ENCODE measurements around the gene DPEP2NB. TPM values are rescaled to one million over a fixed set of nuclear protein-coding genes. Genes with fewer than 3 reads are reported as not detected.
A peak's percentile ranks its signal among the peaks of the same experiment; 100 is the strongest.
"Not testable (repeated sequence)": the region's sequence is repeated elsewhere in the genome, so short reads cannot be mapped to it uniquely, and the experiment has no call there.

DPEP2NB gene
- total RNA-seq, 2 donors from 2014 or later = not detected

DNA sequence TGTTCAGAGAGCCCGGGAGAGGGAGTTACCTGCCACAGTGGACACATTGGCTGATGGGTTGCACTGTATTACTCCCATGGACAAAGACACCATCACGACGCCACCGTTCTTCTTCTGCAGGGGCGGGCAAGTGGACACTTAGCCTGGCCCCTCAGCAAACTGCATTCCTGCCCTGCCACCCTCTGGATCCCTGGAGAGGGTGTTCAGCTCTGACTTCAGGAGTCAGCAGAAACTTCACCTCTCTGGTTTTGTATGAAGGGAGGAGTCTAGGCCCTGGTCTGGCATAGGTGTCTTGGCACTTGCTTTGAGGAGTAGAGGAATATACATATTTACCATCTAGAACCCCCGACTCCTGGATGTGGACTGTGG, 25.7 kb downstream of the DPEP2NB start:
- DNase-seq = no peak
- intact Hi-C loops (cut with DNase I, micrococcal nuclease) = no loop called here
- ATAC-seq = no peak

DNA sequence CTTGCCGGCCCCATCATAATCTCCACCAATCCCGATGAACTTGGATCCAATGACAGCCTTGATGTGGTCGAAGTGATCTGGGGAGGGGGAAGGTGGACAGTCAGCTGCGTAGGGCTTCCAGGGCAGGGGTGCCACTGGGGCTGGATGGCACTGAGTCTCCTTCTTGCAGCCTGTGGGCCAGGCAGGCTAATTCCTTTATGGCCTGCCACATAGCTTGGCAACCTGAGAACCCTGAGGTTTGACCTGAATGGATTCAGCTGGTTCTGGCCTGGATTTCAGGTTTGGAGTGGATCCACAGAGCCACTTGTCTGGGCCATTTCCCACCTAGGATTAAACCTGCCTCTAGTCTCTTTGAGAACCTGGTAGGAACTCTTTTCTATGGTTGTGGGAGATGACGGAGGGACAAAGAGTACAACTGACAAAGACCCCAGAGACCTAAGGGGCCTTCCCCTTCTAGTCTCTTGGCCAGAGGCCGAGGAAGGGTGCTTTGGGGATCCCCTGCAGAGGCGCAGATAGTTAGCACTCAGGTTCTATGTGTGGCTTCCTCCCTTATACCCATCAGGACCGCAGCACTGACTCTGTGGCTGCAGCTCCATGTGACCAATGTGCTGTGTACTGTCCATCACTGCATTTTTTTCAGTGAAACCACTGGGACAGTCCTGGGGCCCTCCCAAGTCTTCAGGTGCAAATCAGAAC, 26.2 kb downstream of the DPEP2NB start:
- ATAC-seq (no peak), DNase-seq (no peak)
- intact Hi-C loops (cut with DNase I, micrococcal nuclease) = no loop called here

DNA sequence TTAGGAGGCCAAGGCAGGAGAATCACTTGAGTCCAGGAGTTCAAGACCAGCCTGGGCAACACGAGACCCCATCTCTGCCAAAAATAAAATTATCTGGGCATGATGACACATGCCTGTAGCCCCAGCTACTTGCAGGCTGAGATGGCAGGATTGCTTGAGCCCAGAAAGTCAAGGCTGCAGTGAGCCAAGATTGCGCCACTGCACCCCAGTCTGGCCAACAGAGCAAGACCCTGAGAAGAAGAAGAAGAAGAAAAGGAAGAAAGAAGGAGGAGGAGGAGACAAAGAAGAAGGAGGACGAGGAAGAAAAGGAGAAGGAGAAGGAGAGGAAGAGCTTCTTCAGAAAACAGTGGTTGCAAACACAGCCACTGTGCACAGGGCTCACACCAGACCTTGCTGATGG, 27.0 kb downstream of the DPEP2NB start:
- intact Hi-C loops (cut with DNase I, micrococcal nuclease) = no loop called here
- no peak for DNase-seq
- ATAC-seq = no peak

DNA sequence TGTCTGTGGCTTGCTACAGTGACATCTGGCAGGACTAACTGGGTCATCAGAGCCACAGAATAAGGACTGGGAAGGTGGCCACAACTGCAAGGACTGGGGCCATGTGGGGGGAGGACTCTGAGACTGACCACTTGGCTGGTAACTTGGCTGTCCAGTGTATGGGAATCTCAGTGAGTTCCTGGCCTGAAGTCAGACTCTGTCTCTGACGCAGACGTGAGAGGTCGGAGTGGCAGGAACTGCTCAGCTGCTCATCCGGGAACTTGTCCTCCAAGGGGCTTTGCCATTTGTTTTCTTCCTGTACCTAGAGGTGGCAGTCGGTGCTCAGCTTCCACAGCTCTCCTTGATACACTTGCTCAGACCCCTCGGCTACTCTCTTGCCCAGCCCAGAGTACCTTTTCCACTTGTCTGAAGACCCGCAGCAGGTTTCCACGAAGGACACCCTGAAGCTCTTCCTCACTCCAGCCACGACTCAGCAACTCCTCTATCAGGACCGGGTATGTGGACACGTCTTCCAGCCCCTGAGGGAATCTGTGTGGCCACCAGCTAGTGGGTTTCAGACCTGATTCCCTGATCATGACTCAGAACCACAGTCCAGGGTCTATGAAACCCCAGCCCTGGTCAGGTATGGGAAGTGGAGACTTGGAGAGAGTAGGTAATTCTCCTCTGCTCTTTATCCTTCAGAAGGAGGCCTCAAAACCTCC, 28.1 kb downstream of the DPEP2NB start:
- DNase-seq = no peak
- ATAC-seq = no peak
- intact Hi-C loops (cut with DNase I, micrococcal nuclease) = no loop called here

DNA sequence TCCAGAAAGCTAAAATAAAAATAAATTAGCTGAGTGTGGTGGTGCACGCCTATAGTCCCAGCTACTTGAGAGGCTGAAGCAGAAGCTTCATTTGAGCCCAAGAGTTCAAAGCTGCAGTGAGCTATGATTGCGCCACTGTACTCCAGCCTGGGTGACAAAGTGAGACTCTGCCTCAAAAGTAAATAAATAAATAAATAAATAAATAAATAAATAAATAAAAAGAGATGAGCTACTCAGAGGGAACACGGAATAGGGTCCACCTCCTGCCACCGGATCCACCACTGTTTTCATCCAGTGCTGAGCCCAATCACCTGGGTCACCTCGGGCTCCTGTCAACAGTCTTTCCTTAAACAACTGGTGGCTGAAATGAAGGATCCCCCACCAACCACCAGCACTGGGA, 28.8 kb downstream of the DPEP2NB start:
- no peak for DNase-seq
- intact Hi-C loops (cut with DNase I, micrococcal nuclease) = no loop called here
- no peak for ATAC-seq

DNA sequence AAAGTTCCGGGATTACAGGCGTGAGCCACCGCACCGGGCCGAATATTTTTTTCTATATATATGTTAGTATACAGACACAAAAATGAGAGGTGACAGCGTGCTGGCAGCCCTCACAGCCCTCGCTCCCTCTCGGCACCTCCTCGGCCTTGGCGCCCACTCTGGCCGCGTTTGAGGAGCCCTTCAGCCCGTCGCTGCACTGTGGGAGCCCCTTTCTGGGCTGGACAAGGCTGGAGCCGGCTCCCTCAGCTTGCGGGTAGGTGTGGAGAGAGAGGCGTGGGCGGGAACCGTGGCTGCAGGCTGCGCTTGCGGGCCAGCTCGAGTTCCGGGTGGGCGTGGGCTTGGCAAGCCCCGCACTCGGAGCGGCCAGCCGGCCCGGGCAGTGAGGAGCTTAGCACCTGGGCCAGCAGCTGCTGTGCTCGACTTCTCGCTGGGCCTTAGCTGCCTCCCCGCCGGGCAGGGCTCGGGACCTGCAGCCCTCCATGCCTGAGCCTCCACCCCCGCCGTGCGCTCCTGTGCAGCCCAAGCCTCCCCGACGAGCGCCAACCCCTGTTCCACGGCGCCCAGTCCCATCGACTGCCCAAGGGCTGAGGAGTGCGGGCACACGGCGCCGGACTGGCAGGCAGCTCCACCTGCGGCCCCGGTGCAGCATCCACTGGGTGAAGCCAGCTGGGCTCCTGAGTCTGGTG, 33.6 kb downstream of the DPEP2NB start:
- no peak for DNase-seq
- intact Hi-C loops (cut with DNase I, micrococcal nuclease) = no loop called here
- ATAC-seq = no peak

GRCh38 chr16:67979955-67980678, 35.6 kb downstream of the DPEP2NB start, which contains the start of gene DPEP3:
Gene DPEP3 (minus strand): TSS chr16:67980499. CDS start chr16:67980380, 119 bp downstream.
- DNase-seq (no peak), ATAC-seq (no peak)
- intact Hi-C loops (cut with DNase I, micrococcal nuclease) = no loop called here

DNA sequence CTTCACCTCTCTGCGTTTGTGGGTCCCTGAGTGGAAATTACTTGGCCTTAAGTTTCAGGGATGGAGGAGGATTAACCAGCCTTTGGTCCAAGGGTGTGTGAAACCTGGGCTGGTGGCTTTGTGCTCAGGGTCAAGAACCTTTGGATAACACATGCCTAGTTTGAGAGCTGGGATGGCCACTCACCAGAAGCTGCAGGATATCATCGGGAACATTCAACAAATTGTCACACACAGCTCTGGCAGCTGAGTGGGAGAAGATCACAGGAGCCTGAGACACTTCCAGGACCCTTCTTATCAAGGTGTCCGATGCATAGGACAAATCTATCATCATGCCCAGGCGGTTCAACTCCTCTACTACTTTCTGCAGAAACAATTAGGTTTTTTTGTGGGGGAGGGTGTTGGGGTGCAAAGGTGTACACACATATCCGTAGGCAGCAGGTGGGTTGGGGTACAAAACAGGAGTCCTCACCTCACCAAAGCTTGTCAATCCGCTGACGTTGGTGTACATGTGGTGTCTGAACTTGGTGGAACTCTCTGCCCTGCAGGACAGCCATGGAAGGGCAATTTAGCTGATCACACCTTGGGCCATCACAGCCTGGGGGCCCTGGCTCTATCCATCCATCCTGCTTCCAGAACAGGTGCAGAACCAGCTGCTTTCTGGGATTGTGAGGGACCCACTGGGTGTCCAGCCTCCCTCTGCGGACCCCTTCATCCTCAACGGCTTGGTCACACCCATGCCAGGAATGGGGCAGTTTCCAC, 38.1 kb downstream of the DPEP2NB start:
- intact Hi-C loops (cut with DNase I, micrococcal nuclease) = no loop called here
- ATAC-seq (no peak), DNase-seq (no peak)

- intact Hi-C loops (cut with DNase I, micrococcal nuclease) = no loop called here
- DNase-seq (no peak), ATAC-seq (no peak)
Observed at GRCh38 chr16:67977005-67977404, 38.7 kb downstream of the DPEP2NB start.

DNA sequence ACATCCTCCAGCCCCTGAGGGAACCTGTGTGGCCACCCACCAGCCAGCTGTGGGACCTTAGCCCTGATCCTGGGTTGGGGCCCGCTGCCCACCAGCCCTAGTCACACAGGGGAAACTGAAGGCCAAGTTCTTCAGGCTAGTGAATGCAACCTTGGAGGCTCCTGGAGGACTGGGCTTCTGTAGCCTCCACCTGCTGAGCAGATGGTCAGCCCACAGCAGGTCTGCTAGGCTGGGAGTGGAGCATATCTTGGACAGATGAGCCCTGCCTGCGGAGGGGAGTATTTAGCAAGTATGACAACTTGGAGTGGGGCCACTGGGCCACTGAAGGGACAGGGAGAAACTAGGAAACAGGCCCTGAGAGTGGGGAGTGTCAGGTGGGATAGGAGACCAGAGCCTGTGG, 39.5 kb downstream of the DPEP2NB start:
- DNase-seq (no peak), ATAC-seq (no peak)
- intact Hi-C loops (cut with DNase I, micrococcal nuclease) = no loop called here

- intact Hi-C loops (cut with DNase I, micrococcal nuclease) = no loop called here
- ATAC-seq (no peak), DNase-seq (no peak)
Observed at GRCh38 chr16:67975321-67976105, 40.2 kb downstream of the DPEP2NB start.

DNA sequence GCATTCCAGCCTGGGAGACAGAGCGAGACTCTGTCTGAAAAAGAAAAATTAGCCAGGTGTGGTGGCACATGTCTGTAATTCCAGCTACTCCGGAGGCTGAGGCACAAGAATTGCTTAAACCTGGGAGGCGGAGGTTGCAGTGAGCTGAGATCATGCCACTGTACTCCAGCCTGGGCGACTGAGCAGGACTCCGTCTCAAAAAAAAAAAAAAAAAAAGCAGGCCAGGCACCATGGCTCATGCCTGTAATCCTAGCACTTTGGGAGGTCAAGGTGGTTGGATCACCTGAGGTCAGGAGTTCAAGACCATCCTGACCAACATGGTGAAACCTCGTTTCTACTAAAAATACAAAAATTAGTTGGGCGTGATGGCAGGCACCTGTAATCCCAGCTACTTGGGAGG, 43.4 kb downstream of the DPEP2NB start:
- intact Hi-C loops (cut with DNase I, micrococcal nuclease); DNase-seq; ATAC-seq: not testable (repeated sequence)

DNA sequence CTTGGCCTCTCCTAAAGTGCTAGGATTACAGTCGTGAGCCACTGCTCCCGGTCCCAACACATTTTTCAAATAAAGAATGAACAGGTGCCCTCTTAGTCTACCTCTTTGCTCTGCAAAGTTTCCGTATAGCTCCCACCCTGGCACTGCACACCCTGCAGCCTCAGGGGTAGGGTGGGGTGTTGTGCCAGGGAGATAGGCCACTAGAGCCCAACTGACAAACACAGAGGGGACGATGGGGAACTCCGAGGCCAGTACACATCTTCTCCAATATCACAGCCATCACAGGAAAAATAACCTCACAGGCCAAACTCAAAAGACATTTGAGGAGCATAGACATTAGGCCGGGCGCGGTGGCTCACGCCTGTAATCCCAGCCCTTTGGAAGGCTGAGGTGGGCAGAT, 44.6 kb downstream of the DPEP2NB start:
- no peak for DNase-seq
- intact Hi-C loops (cut with DNase I, micrococcal nuclease) = no loop called here
- no peak for ATAC-seq

DNA sequence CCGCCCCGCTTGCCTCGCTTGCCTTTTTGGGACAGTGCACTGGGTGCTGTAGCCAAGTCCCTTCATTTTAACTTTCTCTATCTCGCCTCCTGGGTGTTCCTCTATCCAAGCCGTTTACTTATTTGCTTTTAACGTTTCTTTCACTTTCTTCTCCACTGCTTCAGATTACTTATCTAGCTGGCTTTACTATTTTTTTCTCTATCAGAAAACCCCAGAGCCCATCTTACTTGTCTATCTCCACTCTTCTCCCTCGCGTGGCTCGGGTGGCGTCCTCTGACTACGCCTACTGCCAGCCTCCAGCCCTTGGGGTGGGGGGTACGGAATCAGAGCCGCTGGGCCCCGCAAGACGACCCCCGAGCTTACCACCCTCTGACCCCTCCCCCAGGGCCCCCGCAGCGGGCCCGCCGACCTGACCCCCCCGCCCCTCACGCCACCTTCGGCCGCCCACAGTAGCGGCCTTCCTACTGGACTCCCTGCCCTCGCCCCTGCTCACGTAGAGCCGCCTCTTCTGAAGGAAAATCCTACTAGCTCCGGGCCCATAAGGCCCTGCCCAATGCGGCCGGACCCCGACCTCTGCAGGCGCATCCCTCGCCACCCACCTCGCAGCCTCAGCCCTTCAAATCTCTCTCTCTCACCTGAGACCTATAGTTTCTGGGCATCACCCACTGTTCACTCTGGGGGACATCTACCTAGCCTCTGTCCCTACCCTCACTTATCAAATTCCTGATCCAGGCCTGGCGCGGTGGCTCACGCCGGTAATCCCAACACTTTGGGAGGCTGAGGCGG, 46.3 kb downstream of the DPEP2NB start:
- ATAC-seq (no peak), DNase-seq (peak in 1 of 2 donors; percentile 20)
- intact Hi-C loops (cut with DNase I, micrococcal nuclease) = no loop called here

DNA sequence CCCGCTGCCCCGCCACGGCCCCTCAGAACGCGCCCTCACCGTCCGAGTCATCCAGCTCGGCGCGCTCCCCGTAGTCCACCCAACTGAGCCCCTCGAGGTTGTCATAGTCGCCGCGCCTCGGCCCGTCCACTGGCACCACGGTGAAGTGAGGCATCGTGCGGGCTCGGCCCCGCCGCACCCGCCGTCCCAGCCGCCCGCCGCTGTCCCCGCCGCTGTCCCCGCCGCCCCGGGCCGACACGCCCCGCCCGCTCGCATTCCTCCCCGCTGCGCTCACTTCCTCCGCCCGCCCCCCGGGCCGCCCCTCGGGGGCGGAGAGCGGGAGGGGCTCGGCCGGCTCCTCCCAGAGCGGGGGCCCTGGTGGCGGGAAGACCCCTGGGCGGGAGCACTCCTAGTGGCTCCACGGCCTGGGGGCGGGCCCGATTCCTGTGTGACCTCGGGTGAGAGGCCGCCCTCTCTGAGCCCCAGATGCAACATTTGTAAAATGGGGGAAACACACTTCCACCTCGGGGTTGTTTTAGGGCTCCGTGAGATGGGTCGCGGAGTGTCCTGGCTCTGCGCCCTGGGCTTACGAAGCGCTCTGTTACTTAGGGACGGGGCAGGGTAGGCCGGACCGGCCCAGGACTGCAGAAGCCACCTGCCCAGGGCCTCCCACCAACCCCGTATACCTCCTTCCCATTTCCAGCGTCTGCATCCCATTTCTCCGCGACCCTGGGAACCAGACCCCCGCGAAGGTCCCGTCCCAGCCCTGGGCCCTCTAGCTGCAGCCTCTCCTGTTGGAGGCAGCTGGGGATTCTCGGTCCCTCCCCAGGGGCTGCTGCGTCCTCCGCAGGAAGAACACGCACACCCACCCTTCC, 47.1 kb downstream of the DPEP2NB start, which contains the start of gene SLC12A4:
Gene SLC12A4, minus strand, starts transcription at position 238 of the 854 bp plus-strand sequence. Its CDS starts 84 bp downstream, at position 154.
- peak; percentile 89 for ATAC-seq
- intact Hi-C loops (cut with DNase I, micrococcal nuclease) = no loop called here
- DNase-seq = peak; percentile 80 to 83

- ATAC-seq (peak; percentile 34), DNase-seq (peak in 1 of 2 donors; percentile 49)
- intact Hi-C loops (cut with DNase I, micrococcal nuclease) = no loop called here
Observed at GRCh38 chr16:67967958-67968399, 47.7 kb downstream of the DPEP2NB start.

Data from left colon (tissue), 2 donors.